GM10266 (cell line): ENCODE data around the gene SNPH.
"Not testable (repeated sequence)": the region's sequence is repeated elsewhere in the genome, so short reads cannot be mapped to it uniquely, and the experiment has no call there.

Experiments
- DNase-seq: peaks from one replicate; pipeline ENCODE4 v3.0.0; 2012; ENCODE audit errors: extremely low spot score
- CTCF ChIP-seq: IDR thresholded peaks from 2 replicates; pipeline ENCODE4 v1.5.1; 2012; ENCODE audit warnings: mild to moderate bottlenecking, low read depth; ENCODE audit not compliant: control insufficient read depth, insufficient read depth; ENCODE audit errors: missing control alignments

The SNPH gene

GRCh38 chr20:1337441-1337840 is 71.3 kb downstream of the SNPH start:
- no peak for DNase-seq
- TF ChIP-seq CTCF = no peak

- no peak for DNase-seq
- no peak for TF ChIP-seq CTCF
Measured at GRCh38 chr20:1338096-1338495, 72.0 kb downstream of the SNPH start.

- no peak for TF ChIP-seq CTCF
- no peak for DNase-seq
Measured at GRCh38 chr20:1338801-1339200, 72.7 kb downstream of the SNPH start.

GRCh38 chr20:1341561-1342265 is 75.6 kb downstream of the SNPH start:
- no peak for DNase-seq
- TF ChIP-seq CTCF = no peak

GRCh38 chr20:1343446-1344124 is 77.5 kb downstream of the SNPH start:
- not testable (repeated sequence) for DNase-seq

GRCh38 chr20:1345030-1345755 is 79.1 kb downstream of the SNPH start:
- TF ChIP-seq CTCF = no peak
- no peak for DNase-seq

GRCh38 chr20:1345756-1346093 is 79.6 kb downstream of the SNPH start:
- no peak for DNase-seq
- TF ChIP-seq CTCF = no peak
